Measurements from ENCODE around the gene ZGPAT. TPM values are rescaled to one million over a fixed set of nuclear protein-coding genes. Genes with fewer than 3 reads are reported as not detected.
A peak's percentile ranks its signal among the peaks of the same experiment; 100 is the strongest.

ZGPAT gene
- total RNA-seq, 1 donor: 18.8 TPM

- Histone ChIP-seq H3K4me3 (ENCODE audit: insufficient read depth, low read length) (no peak overlapping the region), H3K27me3 (ENCODE audit: insufficient read depth, low read length) (no peaks in the 10 kb centered on the region), H3K9me3 (ENCODE audit: low read depth, low read length) (no peaks in the 10 kb centered on the region), H3K27ac (ENCODE audit: low read depth, low read length) (no peak overlapping the region), H3K4me1 (ENCODE audit: insufficient read depth, low read length) (peaks cover 9% of the 10 kb centered on the region), H3K36me3 (ENCODE audit: insufficient read depth, low read length) (peaks cover 22% of the 10 kb centered on the region), H3K79me2 (ENCODE audit: insufficient read depth, low read length) (peaks cover 4% of the 10 kb centered on the region), H3K4me2 (ENCODE audit: insufficient read depth, low read length) (no peak overlapping the region), H4K20me1 (ENCODE audit: insufficient read depth, low read length) (peaks cover 8% of the 10 kb centered on the region), H2AFZ (ENCODE audit: low read length) (no peak overlapping the region)
- TF ChIP-seq, protein P1, sequence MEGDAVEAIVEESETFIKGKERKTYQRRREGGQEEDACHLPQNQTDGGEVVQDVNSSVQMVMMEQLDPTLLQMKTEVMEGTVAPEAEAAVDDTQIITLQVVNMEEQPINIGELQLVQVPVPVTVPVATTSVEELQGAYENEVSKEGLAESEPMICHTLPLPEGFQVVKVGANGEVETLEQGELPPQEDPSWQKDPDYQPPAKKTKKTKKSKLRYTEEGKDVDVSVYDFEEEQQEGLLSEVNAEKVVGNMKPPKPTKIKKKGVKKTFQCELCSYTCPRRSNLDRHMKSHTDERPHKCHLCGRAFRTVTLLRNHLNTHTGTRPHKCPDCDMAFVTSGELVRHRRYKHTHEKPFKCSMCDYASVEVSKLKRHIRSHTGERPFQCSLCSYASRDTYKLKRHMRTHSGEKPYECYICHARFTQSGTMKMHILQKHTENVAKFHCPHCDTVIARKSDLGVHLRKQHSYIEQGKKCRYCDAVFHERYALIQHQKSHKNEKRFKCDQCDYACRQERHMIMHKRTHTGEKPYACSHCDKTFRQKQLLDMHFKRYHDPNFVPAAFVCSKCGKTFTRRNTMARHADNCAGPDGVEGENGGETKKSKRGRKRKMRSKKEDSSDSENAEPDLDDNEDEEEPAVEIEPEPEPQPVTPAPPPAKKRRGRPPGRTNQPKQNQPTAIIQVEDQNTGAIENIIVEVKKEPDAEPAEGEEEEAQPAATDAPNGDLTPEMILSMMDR (IDR thresholded peaks at IDR 0.05; ENCODE audit: extremely low read depth, low read depth, low read length): no peak
- DNase-seq (ENCODE audit: insufficient read length, low spot score, missing footprints): peak; percentile 63
Observed at GRCh38 chr20:63744158-63744557, 36.3 kb downstream of the ZGPAT start.

- DNase-seq (ENCODE audit: insufficient read length, low spot score, missing footprints): peak; percentile 89
- TF ChIP-seq, protein P1 (IDR thresholded peaks at IDR 0.05; ENCODE audit: extremely low read depth, low read depth, low read length): no peak
- Histone ChIP-seq H3K4me3 (ENCODE audit: insufficient read depth, low read length) (no peak overlapping the region), H3K79me2 (ENCODE audit: insufficient read depth, low read length) (peaks cover 4% of the 10 kb centered on the region), H3K4me1 (ENCODE audit: insufficient read depth, low read length) (peaks cover 9% of the 10 kb centered on the region), H3K27ac (ENCODE audit: low read depth, low read length) (no peak overlapping the region), H3K4me2 (ENCODE audit: insufficient read depth, low read length) (no peak overlapping the region), H3K27me3 (ENCODE audit: insufficient read depth, low read length) (no peaks in the 10 kb centered on the region), H4K20me1 (ENCODE audit: insufficient read depth, low read length) (peaks cover 8% of the 10 kb centered on the region), H3K9me3 (ENCODE audit: low read depth, low read length) (no peaks in the 10 kb centered on the region), H2AFZ (ENCODE audit: low read length) (no peak overlapping the region), H3K36me3 (ENCODE audit: insufficient read depth, low read length) (peaks cover 22% of the 10 kb centered on the region)
Observed at GRCh38 chr20:63744574-63745423, 37.0 kb downstream of the ZGPAT start.

DNA sequence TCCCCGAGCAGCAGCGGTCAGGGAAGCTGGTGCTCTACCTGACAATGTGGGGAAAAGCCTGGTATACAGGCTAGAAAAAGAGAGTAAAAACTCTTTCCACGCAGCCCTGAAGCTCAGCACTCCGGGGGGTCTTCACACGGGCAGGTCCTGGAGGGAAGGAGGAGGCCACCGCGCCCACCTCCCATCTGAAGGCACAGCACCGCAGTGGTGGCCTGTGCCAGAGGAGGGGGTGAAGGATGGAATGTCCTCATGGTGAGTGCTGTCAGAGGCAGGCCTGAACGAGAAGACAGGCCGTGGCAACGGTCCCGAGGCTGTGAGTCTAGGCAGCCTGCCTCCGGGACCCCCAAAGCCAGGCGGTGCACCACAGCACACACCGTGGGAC lies 37.6 kb downstream of the ZGPAT start:
- no peaks in the 10 kb centered on the region for H3K27me3 ChIP-seq (ENCODE audit: insufficient read depth, low read length)
- peaks cover 8% of the 10 kb centered on the region for H4K20me1 ChIP-seq (ENCODE audit: insufficient read depth, low read length)
- H3K4me2 ChIP-seq (ENCODE audit: insufficient read depth, low read length): no peak overlapping the region
- TF ChIP-seq, protein P1 (IDR thresholded peaks at IDR 0.05; ENCODE audit: extremely low read depth, low read depth, low read length): no peak
- DNase-seq (ENCODE audit: insufficient read length, low spot score, missing footprints): peak; percentile 88
- H3K4me3 ChIP-seq (ENCODE audit: insufficient read depth, low read length): no peak overlapping the region
- H3K4me1 ChIP-seq (ENCODE audit: insufficient read depth, low read length): peaks cover 9% of the 10 kb centered on the region
- peaks cover 4% of the 10 kb centered on the region for H3K79me2 ChIP-seq (ENCODE audit: insufficient read depth, low read length)
- H3K27ac ChIP-seq (ENCODE audit: low read depth, low read length): no peak overlapping the region
- H2AFZ ChIP-seq (ENCODE audit: low read length): no peak overlapping the region
- H3K36me3 ChIP-seq (ENCODE audit: insufficient read depth, low read length): peaks cover 22% of the 10 kb centered on the region
- H3K9me3 ChIP-seq (ENCODE audit: low read depth, low read length): no peaks in the 10 kb centered on the region

GRCh38 chr20:63745961-63746731 lies 38.3 kb downstream of the ZGPAT start:
- Histone ChIP-seq H3K4me3 (ENCODE audit: insufficient read depth, low read length) (no peak overlapping the region), H3K79me2 (ENCODE audit: insufficient read depth, low read length) (peaks cover 4% of the 10 kb centered on the region), H2AFZ (ENCODE audit: low read length) (no peak overlapping the region), H3K9me3 (ENCODE audit: low read depth, low read length) (no peaks in the 10 kb centered on the region), H4K20me1 (ENCODE audit: insufficient read depth, low read length) (peaks cover 4% of the 10 kb centered on the region), H3K27me3 (ENCODE audit: insufficient read depth, low read length) (no peaks in the 10 kb centered on the region), H3K36me3 (ENCODE audit: insufficient read depth, low read length) (peaks cover 22% of the 10 kb centered on the region), H3K4me2 (ENCODE audit: insufficient read depth, low read length) (no peak overlapping the region), H3K27ac (ENCODE audit: low read depth, low read length) (no peak overlapping the region), H3K4me1 (ENCODE audit: insufficient read depth, low read length) (peaks cover 5% of the 10 kb centered on the region)
- TF ChIP-seq, protein P1 (IDR thresholded peaks at IDR 0.05; ENCODE audit: extremely low read depth, low read depth, low read length): no peak
- DNase-seq (ENCODE audit: insufficient read length, low spot score, missing footprints): peak; percentile 91

Data from osteoblast (primary cell).